HUES48 (cell line): Measurements from ENCODE around the gene DAZAP2.
"Not testable (repeated sequence)": the region's sequence is repeated elsewhere in the genome, so short reads cannot be mapped to it uniquely, and the experiment has no call there.

Experiments used
- H3K27ac ChIP-seq: one replicate; pipeline ENCODE4 v1.7.0; 2013; ENCODE audit warnings: low read depth, low read length, inconsistent platforms
- H3K27me3 ChIP-seq: 2 replicates; pipeline ENCODE4 v1.6.1; 2013; ENCODE audit warnings: mild to moderate bottlenecking, low read length; ENCODE audit not compliant: control insufficient read depth, insufficient read depth
- H3K36me3 ChIP-seq: 2 replicates; pipeline ENCODE4 v1.6.1; 2013; ENCODE audit warnings: low read length; ENCODE audit not compliant: control insufficient read depth, insufficient read depth
- H3K4me1 ChIP-seq: 2 replicates; pipeline ENCODE4 v1.6.1; 2013; ENCODE audit warnings: mild to moderate bottlenecking, low read length; ENCODE audit not compliant: control insufficient read depth, insufficient read depth
- H3K4me3 ChIP-seq: 2 replicates; pipeline ENCODE4 v1.5.1; 2013; ENCODE audit warnings: mild to moderate bottlenecking, low read depth, low read length
- H3K9ac ChIP-seq: 2 replicates; pipeline ENCODE4 v1.6.1; 2013; ENCODE audit warnings: mild to moderate bottlenecking, low read depth, low read length, moderate library complexity
- H3K9me3 ChIP-seq: 2 replicates; pipeline ENCODE4 v1.6.1; 2013; ENCODE audit warnings: low read length; ENCODE audit not compliant: control insufficient read depth, insufficient read depth

The DAZAP2 gene

DNA sequence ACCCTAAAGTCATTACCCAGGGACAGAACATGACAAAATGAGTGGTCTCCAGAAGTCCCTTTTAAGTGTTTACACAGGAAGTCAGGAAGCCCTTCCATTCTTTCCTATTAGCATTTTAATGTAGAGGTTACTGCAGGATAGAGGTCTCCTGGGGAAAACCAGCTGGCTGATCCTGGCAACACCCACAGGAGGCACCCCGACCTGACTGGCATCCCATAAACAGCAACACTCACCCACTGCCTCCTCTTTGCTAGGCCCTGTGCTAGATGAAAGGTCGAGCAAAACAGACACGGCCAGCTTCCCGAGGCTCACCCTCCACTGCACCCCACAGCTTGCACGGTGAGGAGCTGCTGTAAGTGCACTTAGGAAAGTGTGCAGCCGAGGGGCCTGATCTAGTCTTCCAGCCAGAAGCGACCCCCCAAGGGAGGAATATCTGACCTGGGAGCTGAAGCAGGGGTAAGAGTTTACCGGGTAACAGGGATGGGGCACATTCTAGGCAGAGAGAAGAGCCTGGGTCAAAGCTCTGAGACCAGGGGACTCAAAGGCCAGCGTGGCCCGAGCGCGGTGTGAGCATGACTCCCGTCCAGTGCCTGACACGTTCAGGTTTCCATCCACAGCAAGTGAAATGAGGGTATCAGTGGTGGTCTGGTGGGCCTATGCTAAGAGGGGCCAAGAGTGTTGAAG is 9.0 kb downstream of the DAZAP2 start:
- Histone ChIP-seq H3K27ac (peak overlapping the region; percentile 63), H3K9me3 (no peaks in the 10 kb centered on the region), H3K9ac (no peak overlapping the region), H3K27me3 (no peaks in the 10 kb centered on the region), H3K36me3 (peaks cover 28% of the 10 kb centered on the region), H3K4me3 (no peak overlapping the region), H3K4me1 (peaks cover 25% of the 10 kb centered on the region)

DNA sequence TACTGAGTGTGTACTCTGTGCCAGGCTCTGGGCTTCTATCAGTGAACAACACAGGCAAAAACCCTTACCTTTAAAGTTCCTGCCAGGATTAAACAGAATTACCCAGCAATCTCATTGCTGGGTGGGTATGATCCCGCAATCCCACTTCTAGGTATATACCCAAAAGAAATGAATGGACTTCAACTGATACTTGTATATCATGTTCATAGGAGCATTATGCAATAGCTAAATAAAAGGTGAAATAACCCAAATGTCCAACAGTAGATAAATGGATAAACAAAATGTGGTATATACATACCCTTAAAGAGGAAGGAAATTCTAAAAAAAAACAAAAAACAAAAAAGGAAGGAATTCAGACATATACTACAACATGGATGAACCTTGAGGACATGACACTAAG is 14.7 kb downstream of the DAZAP2 start:
- no peak overlapping the region for H3K9ac ChIP-seq
- H3K4me1 ChIP-seq, result peaks cover 6% of the 10 kb centered on the region
- no peak overlapping the region for H3K4me3 ChIP-seq
- H3K27me3 ChIP-seq, result no peaks in the 10 kb centered on the region
- no peak overlapping the region for H3K27ac ChIP-seq
- no peaks in the 10 kb centered on the region for H3K36me3 ChIP-seq
- no peaks in the 10 kb centered on the region for H3K9me3 ChIP-seq

DNA sequence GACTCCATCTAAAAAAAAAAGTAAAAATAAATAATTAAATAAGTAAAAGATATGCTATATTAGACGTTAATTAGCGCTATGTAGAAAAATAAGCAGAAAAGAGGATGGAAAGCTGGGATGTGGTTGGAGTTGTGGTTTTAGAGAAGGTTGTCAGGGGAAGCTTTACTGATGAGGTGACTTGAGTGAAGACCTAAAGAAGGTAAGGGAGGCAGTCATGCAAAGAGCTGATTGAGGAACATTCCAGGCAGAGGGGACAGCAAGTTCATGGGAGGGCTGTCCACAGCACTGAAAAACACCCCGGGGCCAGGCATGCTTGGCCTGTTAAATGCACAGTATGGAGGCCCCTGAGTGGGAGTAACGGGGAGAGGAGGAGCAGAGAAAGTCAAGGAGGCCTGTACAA is 15.9 kb downstream of the DAZAP2 start:
- Histone ChIP-seq H3K36me3 (no peaks in the 10 kb centered on the region), H3K9ac (no peak overlapping the region), H3K27me3 (no peaks in the 10 kb centered on the region), H3K4me1 (peaks cover 4% of the 10 kb centered on the region; the same call in 1 of the 2 replicates), H3K4me3 (no peak overlapping the region), H3K9me3 (no peaks in the 10 kb centered on the region), H3K27ac (no peak overlapping the region)

DNA sequence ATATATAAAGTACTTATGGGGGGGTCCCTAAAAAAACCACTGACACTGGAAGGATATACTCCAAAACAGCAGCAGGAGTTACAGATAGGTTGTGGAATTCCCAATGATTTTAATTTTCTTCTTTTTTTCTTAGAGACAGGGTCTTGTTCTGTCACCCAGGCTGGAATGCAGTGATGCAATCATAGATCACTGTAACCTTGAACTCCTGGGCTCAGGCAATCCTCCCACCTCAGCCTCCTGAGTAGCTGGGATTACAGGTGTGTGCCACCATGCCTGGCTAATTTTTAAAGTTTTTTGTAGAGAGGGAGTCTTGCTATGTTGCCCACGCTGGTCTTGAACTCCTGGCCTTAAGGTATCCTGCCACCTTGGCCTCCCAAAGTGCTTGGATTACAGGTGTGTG is 21.0 kb downstream of the DAZAP2 start:
- not testable (repeated sequence) for H3K27me3 ChIP-seq, H3K4me3 ChIP-seq, H3K9ac ChIP-seq, H3K9me3 ChIP-seq, H3K36me3 ChIP-seq, H3K4me1 ChIP-seq, H3K27ac ChIP-seq

DNA sequence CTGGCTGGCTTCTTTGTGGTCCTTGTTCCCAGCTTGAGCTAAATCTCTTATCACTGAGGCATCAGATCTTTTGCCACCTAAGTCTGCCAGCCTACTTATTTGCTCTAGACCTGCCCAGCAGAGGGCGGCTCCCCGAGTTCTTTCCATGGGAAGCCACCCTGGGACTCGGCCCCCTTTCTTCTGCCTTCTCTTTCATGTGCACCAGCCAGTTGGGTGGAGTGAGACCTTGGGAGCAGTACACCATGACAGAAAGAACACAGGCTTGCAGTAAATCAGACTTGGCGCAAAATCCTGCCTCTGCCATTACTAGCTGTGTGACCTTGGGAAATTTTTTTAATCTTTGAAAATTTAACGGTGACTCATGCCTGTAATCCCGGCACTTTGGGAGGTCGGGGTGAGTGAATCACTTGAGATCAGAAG is 24.1 kb downstream of the DAZAP2 start:
- H3K4me3 ChIP-seq, result no peak overlapping the region
- no peak overlapping the region for H3K27ac ChIP-seq
- no peaks in the 10 kb centered on the region for H3K9me3 ChIP-seq
- H3K36me3 ChIP-seq, result no peaks in the 10 kb centered on the region
- H3K9ac ChIP-seq, result no peak overlapping the region
- no peaks in the 10 kb centered on the region for H3K27me3 ChIP-seq
- H3K4me1 ChIP-seq, result no peaks in the 10 kb centered on the region

DNA sequence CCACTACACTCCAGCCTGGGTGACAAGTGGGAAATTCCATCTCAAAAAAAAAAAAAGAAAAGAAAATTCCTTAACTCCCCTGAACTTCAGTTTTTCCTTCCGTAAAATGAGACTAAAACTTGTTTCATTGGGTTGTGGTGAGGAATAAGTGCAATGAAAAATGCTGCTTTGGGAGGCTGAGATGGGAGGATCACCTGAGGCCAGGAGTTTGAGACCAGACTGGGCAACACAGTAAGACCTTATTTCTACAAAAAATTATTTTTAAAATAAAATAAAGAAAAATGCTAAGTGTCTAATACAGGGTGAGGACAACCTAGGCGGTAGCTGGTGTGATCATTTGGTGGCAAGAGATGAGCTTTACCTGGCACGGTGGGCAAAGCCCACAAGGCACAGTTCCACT is 24.7 kb downstream of the DAZAP2 start:
- no peaks in the 10 kb centered on the region for H3K4me1 ChIP-seq
- no peaks in the 10 kb centered on the region for H3K36me3 ChIP-seq
- no peak overlapping the region for H3K4me3 ChIP-seq
- H3K9ac ChIP-seq, result no peak overlapping the region
- H3K9me3 ChIP-seq, result no peaks in the 10 kb centered on the region
- no peaks in the 10 kb centered on the region for H3K27me3 ChIP-seq
- no peak overlapping the region for H3K27ac ChIP-seq

DNA sequence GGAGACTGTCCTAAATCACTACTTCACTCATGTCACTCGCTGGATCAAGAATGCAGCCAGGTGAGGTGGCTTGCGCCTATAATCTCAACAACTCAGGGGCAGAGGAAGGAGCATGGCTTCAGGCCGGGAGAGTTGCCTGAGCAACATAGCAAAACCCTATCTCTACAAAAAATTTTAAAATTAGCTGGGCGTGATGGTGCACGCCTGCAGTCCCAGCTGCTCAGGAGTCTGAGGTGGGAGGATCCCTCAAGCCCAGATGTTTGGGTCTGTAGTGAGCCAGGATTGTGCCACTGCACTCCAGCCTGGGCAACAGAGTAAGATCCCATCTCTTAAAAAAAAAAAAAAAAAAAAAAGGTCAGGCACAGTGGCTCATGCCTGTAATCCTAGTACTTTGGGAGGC is 25.7 kb downstream of the DAZAP2 start:
- Histone ChIP-seq H3K36me3 (no peaks in the 10 kb centered on the region), H3K9ac (no peak overlapping the region), H3K27me3 (peaks cover 4% of the 10 kb centered on the region; the same call in 1 of the 2 replicates), H3K9me3 (no peaks in the 10 kb centered on the region), H3K4me1 (no peaks in the 10 kb centered on the region; the same call in 1 of the 2 replicates), H3K4me3 (no peak overlapping the region), H3K27ac (no peak overlapping the region)

DNA sequence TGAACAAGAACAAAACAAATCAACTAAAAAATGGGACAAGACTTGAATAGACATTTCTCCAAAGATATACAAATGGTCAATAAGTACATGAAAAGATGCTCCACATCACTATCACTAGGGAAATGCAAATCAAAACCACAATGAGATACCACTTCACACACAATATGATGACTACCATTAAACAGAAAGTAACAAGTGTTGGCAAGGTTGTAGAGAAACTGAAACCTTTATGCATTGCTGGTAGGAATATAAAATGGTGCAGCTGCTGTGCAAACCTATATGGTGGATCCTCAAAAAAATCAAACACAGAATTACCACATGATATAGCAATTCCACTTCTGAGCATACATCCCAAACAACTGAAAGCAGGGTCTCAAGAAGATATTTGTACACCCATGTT is 26.4 kb downstream of the DAZAP2 start:
- no peak overlapping the region for H3K27ac ChIP-seq
- no peak overlapping the region for H3K4me3 ChIP-seq
- no peak overlapping the region for H3K9ac ChIP-seq
- H3K4me1 ChIP-seq, result no peaks in the 10 kb centered on the region; the same call in 1 of the 2 replicates
- H3K27me3 ChIP-seq, result peaks cover 4% of the 10 kb centered on the region; the same call in 1 of the 2 replicates
- H3K9me3 ChIP-seq, result no peaks in the 10 kb centered on the region
- no peaks in the 10 kb centered on the region for H3K36me3 ChIP-seq

DNA sequence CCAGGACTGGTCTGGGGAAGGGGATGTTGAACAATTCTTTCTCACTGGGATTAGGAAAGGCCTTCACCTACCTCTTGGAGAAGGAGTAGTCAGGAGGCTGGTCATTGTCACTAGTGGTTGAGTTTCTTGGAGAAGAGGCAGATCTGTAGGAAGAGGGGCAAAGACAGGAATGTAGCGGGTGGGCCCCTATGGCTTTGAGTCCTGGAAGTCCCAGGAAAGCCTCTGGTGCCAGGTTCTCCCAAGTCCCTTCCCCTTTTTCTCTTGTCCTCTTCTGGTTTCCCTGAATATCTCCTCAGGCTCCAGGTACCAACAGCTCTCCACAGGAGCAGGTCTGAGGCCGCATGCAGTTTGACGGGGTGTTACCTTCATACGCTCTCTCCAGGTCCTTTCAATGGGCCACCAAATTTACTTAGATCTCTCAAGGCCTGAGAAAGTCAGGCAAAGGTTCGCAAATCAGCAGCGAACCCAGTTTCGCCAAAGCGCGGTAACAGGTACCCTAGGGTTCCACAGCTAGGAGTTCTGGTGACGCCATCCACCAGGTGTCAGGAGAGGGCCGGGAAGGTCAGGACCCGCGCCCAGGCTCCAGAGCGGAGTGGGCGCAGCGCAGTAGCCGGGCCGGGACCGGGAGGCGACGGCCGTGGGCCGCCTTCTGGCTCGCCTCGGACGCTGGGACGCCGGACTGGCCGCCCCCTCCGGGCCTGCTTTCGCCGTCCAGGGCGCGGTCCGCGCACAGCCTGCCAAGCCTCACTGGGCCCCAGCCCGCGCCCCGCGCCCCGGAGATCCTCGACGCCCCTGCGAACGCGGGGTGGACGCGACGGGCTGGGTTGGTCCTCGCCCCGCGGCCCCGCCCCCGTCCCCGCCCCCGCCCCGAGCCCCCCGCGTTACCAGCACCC is 30.8 kb downstream of the DAZAP2 start:
- H3K27ac ChIP-seq, result peak overlapping the region; percentile 55
- H3K27me3 ChIP-seq, result peaks cover 17% of the 10 kb centered on the region
- H3K4me1 ChIP-seq, result peaks cover 3% of the 10 kb centered on the region; the same call in 1 of the 2 replicates
- no peaks in the 10 kb centered on the region for H3K36me3 ChIP-seq
- H3K4me3 ChIP-seq, result peak overlapping the region; percentile 69
- H3K9me3 ChIP-seq, result no peaks in the 10 kb centered on the region
- peak overlapping the region; percentile 65; the same call in 1 of the 2 replicates for H3K9ac ChIP-seq

DNA sequence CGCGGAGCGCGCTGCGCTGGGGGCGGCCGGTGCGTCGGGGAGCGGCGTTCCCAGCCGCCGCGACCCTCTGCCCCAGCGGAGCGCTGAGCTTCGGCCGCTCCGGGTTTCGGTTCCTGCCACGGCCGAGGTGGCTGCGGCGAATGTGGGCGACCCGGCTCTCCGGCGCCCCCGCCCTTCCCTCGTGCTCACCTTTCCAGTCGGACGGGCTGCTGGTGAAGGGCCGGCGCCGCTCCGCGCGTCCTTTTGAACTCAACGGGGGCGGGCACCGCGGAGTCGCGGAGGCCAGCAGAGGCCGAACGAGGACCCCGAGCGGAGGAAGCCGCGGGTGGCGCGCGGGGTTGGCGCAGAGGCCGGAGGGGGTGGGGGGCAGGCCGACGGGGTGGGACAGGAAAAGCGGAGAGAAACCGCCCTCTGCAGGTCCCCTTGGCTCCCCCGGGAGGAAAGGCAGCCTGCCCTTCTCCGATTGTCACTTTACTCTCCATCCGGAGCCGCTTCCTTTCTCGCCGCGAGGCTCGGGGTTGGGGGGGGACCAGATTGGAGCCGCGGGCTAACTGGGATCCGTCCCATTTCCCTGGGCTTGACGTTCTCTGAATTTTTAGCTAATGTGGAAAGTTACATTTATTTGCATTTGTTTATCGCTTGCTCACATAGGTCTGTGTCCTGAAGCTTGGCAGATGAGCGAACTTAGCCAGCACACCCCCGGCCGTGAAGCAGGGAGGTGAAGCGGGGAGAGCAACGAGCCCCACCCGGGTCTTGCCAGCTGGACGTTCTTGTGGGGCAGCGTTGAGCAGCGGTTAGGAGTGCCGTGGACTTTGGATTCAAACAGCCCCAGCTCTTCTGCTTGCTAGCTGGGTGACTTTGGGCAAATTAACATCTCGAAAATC is 31.7 kb downstream of the DAZAP2 start, which contains the start of gene SMAGP:
TSS of gene SMAGP (minus strand) at position 349 of the 884 bp plus-strand sequence. CDS start 1,137 bp downstream, outside the sequence.
- Histone ChIP-seq H3K36me3 (no peaks in the 10 kb centered on the region), H3K4me3 (peak within 1 kb of the TSS; percentile 69), H3K9me3 (no peaks in the 10 kb centered on the region), H3K27ac (peak within 1 kb of the TSS; percentile 55), H3K9ac (peak within 1 kb of the TSS; percentile 65), H3K4me1 (peaks cover 3% of the 10 kb centered on the region; the same call in 1 of the 2 replicates), H3K27me3 (peaks cover 17% of the 10 kb centered on the region)
